OCI-LY7 (cell line): ENCODE measurements around the gene ELL. TPM values are rescaled to one million over a fixed set of nuclear protein-coding genes. Genes with fewer than 3 reads are reported as not detected.

ENCODE experiments used
- BruUV-seq: library from RNA; stranded (reverse); fragments of 400-500 nt; replicated peaks from 2 replicates; lab custom pipeline; 2021; lab: Mats Ljungman, UMichigan
- CTCF ChIA-PET: fragments of 300-600 bp; sonication (Branson Sonifier 250); formaldehyde crosslinking; loops from one replicate; lab custom pipeline; 2022; ENCODE audit warnings: antibody characterized with exemption; ENCODE audit not compliant: unreplicated experiment; lab: Charles Lee
- POLR2A ChIA-PET: fragments of 300-600 bp; sonication (Branson Sonifier 250); formaldehyde crosslinking; loops from one replicate; lab custom pipeline; 2022; ENCODE audit warnings: antibody characterized with exemption; lab: Charles Lee
- DNase-seq: peaks from one replicate; pipeline ENCODE4 v3.0.0-alpha.2; 2015; ENCODE audit warnings: low spot score
- H2AFZ ChIP-seq: fragments of 200-600 bp; sonication (generic), shearing (Covaris generic); 2 replicates; pipeline ENCODE4 v1.6.1; 2014; ENCODE audit warnings: mild to moderate bottlenecking, antibody characterized with exemption, low read length, moderate library complexity
- H3K27ac ChIP-seq: fragments of 200-600 bp; sonication (generic); 2 replicates; pipeline ENCODE4 v1.5.1; 2014; ENCODE audit warnings: mixed run types, low read depth, mild to moderate bottlenecking, moderate library complexity, low read length, inconsistent platforms; ENCODE audit not compliant: poor library complexity, severe bottlenecking
- H3K36me3 ChIP-seq: fragments of 200-600 bp; sonication (generic); 2 replicates; pipeline ENCODE4 v1.6.1; 2014; ENCODE audit warnings: mild to moderate bottlenecking, antibody characterized with exemption, low read length, moderate library complexity, mixed read lengths; ENCODE audit not compliant: insufficient read depth
- H3K4me1 ChIP-seq: fragments of 200-600 bp; sonication (generic); 2 replicates; pipeline ENCODE4 v1.5.1; 2014; ENCODE audit warnings: mild to moderate bottlenecking, low read length; ENCODE audit not compliant: insufficient read depth, poor library complexity, severe bottlenecking
- H3K4me2 ChIP-seq: fragments of 200-600 bp; sonication (generic); 2 replicates; pipeline ENCODE4 v1.6.1; 2014; ENCODE audit warnings: mild to moderate bottlenecking, low read length
- H3K4me3 ChIP-seq: fragments of 200-600 bp; sonication (generic); 2 replicates; pipeline ENCODE4 v1.5.1; 2014; ENCODE audit warnings: mild to moderate bottlenecking, low read depth, low read length; ENCODE audit not compliant: poor library complexity, severe bottlenecking
- H3K79me2 ChIP-seq: fragments of 200-600 bp; sonication (generic); 2 replicates; pipeline ENCODE4 v1.6.1; 2016; ENCODE audit warnings: low read depth, mild to moderate bottlenecking, low read length, moderate library complexity, mixed read lengths; ENCODE audit not compliant: insufficient read depth
- H3K9me2 ChIP-seq: fragments of 200-600 bp; sonication (generic); 2 replicates; pipeline ENCODE4 v1.6.1; 2016; ENCODE audit warnings: mild to moderate bottlenecking, low read length, mixed read lengths; ENCODE audit not compliant: insufficient read depth
- H3K9me3 ChIP-seq: fragments of 200-600 bp; sonication (generic); 2 replicates; pipeline ENCODE4 v1.6.1; 2014; ENCODE audit warnings: mild to moderate bottlenecking, mixed run types, low read length, mixed read lengths
- H4K20me1 ChIP-seq: fragments of 200-600 bp; sonication (generic); 2 replicates; pipeline ENCODE4 v1.6.1; 2014; ENCODE audit warnings: mild to moderate bottlenecking, antibody characterized with exemption, low read length, moderate library complexity, mixed read lengths; ENCODE audit not compliant: insufficient read depth
- EZH2phosphoT487 ChIP-seq: fragments of 200-600 bp; sonication (generic); IDR thresholded peaks from 2 replicates; pipeline ENCODE4 v1.6.1; 2018; ENCODE audit warnings: low read depth, borderline replicate concordance, mild to moderate bottlenecking, mixed run types, antibody characterized with exemption, low read length, moderate library complexity, mixed read lengths
- intact Hi-C: fragments of 100-400 bp; cut with micrococcal nuclease; formaldehyde crosslinking; loops from one replicate; pipeline ENCODE4 v1.10.0; 2022; ENCODE audit not compliant: unreplicated experiment
- total RNA-seq, 2 experiments: library from RNA; depleted of rRNA in 1 of 2; stranded (reverse); fragments of >200 nt in 1 of 2; shearing (Covaris generic) in 1 of 2; gene quantifications; 2 replicates each; pipeline ENCODE4 v1.2.3, GENCODE V29; 2014 to 2022
- TF ChIP-seq, protein P1 (sequence below): fragments of 200-600 bp; sonication (generic); conservative IDR thresholded peaks from 2 replicates; pipeline ENCODE4 v1.5.1; 2014; ENCODE audit warnings: mild to moderate bottlenecking, antibody characterized with exemption, low read length, moderate library complexity, mixed read lengths

Gene ELL
- total RNA-seq, 2 experiments from 2014 or later: 14.4 to 24.6 TPM

DNA sequence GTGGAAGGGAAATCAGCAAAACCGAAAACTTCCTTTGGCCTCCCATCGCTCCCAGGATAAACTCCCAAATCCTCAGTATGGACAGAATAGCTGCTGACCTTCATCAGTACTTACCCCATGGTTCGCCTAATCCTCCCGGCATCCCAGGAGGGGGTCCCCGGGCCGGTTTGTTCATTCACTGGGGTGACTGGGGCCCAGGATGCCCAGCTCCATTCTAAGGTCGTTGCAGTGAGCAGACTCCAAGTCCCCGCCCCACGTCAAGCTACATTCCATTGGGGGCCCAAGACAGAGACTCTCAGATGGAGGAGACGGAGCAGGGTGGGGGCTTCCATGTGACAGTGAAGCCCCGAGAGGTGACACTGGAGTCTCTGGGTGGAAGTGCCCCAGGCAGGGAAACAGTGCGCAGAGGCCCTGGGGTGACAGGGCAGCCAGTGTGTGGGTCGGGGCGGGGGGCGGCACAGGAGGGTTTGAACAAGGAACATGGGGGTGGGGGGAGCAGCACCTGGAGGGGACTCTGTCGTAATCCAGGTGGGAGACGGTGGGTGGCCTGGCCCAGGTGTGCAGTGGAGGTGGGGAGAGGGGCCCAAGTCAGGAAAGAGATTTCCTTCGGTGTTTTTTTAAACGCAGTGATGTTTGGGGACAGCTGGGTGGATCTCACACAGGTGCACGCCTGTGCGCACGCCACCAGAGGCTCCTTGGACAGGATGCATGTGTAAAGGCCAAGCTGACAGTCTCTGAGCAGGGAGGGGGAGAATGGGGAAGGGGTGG is 97.6 kb downstream of the ELL start:
- POLR2A ChIA-PET: interaction anchor here (0.6 to 1.0 kb wide), 5 partner anchors 12 to 325 kb away, joined by 3 to 5 read pairs (median 4); no protein-coding TSS in a partner anchor
- BruUV-seq: no TSS peak
- peak overlapping the region; percentile 56 for H3K27ac ChIP-seq

GRCh38 chr19:18423258-18424020 is 98.4 kb downstream of the ELL start:
- TF ChIP-seq, protein P1, sequence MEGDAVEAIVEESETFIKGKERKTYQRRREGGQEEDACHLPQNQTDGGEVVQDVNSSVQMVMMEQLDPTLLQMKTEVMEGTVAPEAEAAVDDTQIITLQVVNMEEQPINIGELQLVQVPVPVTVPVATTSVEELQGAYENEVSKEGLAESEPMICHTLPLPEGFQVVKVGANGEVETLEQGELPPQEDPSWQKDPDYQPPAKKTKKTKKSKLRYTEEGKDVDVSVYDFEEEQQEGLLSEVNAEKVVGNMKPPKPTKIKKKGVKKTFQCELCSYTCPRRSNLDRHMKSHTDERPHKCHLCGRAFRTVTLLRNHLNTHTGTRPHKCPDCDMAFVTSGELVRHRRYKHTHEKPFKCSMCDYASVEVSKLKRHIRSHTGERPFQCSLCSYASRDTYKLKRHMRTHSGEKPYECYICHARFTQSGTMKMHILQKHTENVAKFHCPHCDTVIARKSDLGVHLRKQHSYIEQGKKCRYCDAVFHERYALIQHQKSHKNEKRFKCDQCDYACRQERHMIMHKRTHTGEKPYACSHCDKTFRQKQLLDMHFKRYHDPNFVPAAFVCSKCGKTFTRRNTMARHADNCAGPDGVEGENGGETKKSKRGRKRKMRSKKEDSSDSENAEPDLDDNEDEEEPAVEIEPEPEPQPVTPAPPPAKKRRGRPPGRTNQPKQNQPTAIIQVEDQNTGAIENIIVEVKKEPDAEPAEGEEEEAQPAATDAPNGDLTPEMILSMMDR: no peak
- no peak for TF ChIP-seq EZH2phosphoT487
- POLR2A ChIA-PET: interaction anchor here (0.6 to 1.0 kb wide), 3 partner anchors 121 to 297 kb away, joined by 3 to 5 read pairs (median 3); no protein-coding TSS in a partner anchor
- H4K20me1 ChIP-seq: no peaks in the 10 kb centered on the region; the same call in 1 of the 2 replicates
- intact Hi-C loops: loop anchor here (10.0 kb wide), 1 partner anchor 411 kb away; the partner anchor contains the start of gene UPF1
- no peaks in the 10 kb centered on the region for H3K9me3 ChIP-seq
- CTCF ChIA-PET: interaction anchor here (1.1 kb wide), 1 partner anchor 27 kb away, joined by 4 read pairs; no protein-coding TSS in a partner anchor
- peak overlapping the region; percentile 56 for H3K27ac ChIP-seq
- peak overlapping the region; percentile 5 for H3K4me3 ChIP-seq
- H3K4me2 ChIP-seq: peak overlapping the region; percentile 71
- no peak overlapping the region for H2AFZ ChIP-seq
- H3K4me1 ChIP-seq: peaks cover 72% of the 10 kb centered on the region
- peaks cover 19% of the 10 kb centered on the region; the same call in 1 of the 2 replicates for H3K79me2 ChIP-seq
- no peaks in the 10 kb centered on the region for H3K9me2 ChIP-seq
- DNase-seq: no peak
- no peaks in the 10 kb centered on the region for H3K36me3 ChIP-seq
- no TSS peak for BruUV-seq

More for the DNA sequence above, 97.6 kb downstream of the ELL start:
- CTCF ChIA-PET: interaction anchor here (0.6 to 1.1 kb wide), 2 partner anchors 26 to 164 kb away, joined by 4 to 12 read pairs; no protein-coding TSS in a partner anchor
- TF ChIP-seq EZH2phosphoT487: no peak
- TF ChIP-seq, protein P1: no peak
- Histone ChIP-seq H3K4me1 (peaks cover 74% of the 10 kb centered on the region), H2AFZ (no peak overlapping the region), H3K4me3 (peak overlapping the region; percentile 5), H3K9me2 (no peaks in the 10 kb centered on the region), H4K20me1 (no peaks in the 10 kb centered on the region; the same call in 1 of the 2 replicates), H3K36me3 (no peaks in the 10 kb centered on the region), H3K79me2 (peaks cover 19% of the 10 kb centered on the region; the same call in 1 of the 2 replicates), H3K4me2 (peak overlapping the region; percentile 71), H3K9me3 (no peaks in the 10 kb centered on the region)
- DNase-seq: peak; percentile 75
- intact Hi-C loops: loop anchor here (10.0 kb wide), 1 partner anchor 410 kb away; the partner anchor contains the start of gene UPF1
